Activated naive CD4-positive, alpha-beta T cell treated with anti-CD3 and anti-CD28 coated beads, Interleukin-2, amount 10 ng/mL, durations not matched to agents 7 days and 5 days (primary cell): ENCODE results near the gene SCN8A.

Experiments used
- CTCF ChIA-PET: fragments of 350-600 bp; sonication (Branson Sonifier 250); formaldehyde crosslinking; loops from one replicate; lab custom pipeline; 2021; ENCODE audit warnings: antibody characterized with exemption; lab: Charles Lee
- DNase-seq: peaks from one replicate; pipeline ENCODE4 v3.0.0-alpha.2; 2020
- H3K27ac Mint-ChIP-seq: one replicate; pipeline ENCODE4 v1.8.0; 2021; ENCODE audit warnings: mild to moderate bottlenecking, moderate library complexity, mixed read lengths
- H3K27me3 Mint-ChIP-seq: one replicate; pipeline ENCODE4 v1.8.0; 2021; ENCODE audit warnings: mild to moderate bottlenecking, mixed read lengths
- H3K36me3 Mint-ChIP-seq: one replicate; pipeline ENCODE4 v1.8.0; 2021; ENCODE audit warnings: mixed read lengths
- H3K4me1 Mint-ChIP-seq: one replicate; pipeline ENCODE4 v1.8.0; 2021; ENCODE audit warnings: mixed read lengths
- H3K4me3 Mint-ChIP-seq: one replicate; pipeline ENCODE4 v1.8.0; 2021; ENCODE audit warnings: mild to moderate bottlenecking, moderate library complexity, mixed read lengths
- H3K9me3 Mint-ChIP-seq: one replicate; pipeline ENCODE4 v1.8.0; 2021; ENCODE audit warnings: mixed read lengths

SCN8A gene

DNA sequence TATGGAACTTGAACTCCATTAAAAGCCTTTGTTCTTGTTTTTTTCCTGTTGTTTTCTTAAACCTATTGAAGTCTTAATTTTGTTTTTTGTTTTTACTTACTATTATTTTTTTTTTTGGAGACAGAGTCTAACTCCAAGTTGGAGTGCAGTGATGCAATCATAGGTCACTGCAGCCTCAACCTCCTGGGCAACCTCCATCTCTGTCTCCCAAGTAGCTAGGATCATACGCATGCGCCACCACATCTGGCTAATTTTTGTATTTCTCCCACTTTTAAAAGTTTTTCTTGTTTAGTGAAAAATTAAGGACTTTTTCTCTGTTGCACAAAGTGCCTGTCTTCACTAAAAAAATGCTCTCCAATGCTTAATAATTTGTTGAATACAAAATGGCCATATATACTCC, 76.2 kb downstream of the SCN8A start:
- no peak overlapping the region for H3K4me3 Mint-ChIP-seq
- H3K27me3 Mint-ChIP-seq, result peaks cover 8% of the 10 kb centered on the region
- H3K27ac Mint-ChIP-seq, result no peak overlapping the region
- DNase-seq, result no peak
- no peaks in the 10 kb centered on the region for H3K9me3 Mint-ChIP-seq
- CTCF ChIA-PET, result interaction anchor here (1.6 kb wide), 1 partner anchor 9 kb away, joined by 4 read pairs; no protein-coding TSS in a partner anchor
- H3K36me3 Mint-ChIP-seq, result no peaks in the 10 kb centered on the region
- peaks cover 8% of the 10 kb centered on the region for H3K4me1 Mint-ChIP-seq

DNA sequence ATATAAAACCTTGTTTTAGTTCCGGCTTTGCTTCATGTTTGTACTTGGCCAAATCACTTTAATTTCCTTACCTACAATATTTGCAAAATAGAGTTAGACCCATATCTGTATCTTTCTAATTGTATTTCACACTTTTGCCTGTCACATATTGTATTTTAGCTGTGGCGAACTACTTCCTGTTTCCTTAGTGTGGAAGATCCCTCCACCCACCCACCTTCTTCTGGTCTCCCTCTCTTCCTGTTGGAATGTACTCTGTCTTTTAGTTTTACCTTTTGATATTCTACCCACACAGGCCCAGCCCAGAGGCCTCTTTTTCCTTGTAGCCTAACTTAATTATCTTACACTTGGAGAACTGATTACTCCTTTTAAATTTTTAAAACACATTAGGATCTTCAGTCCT, 78.2 kb downstream of the SCN8A start:
- Mint-ChIP-seq H3K4me1 (peaks cover 8% of the 10 kb centered on the region), H3K36me3 (no peaks in the 10 kb centered on the region), H3K27ac (no peak overlapping the region), H3K27me3 (peaks cover 3% of the 10 kb centered on the region), H3K9me3 (no peaks in the 10 kb centered on the region), H3K4me3 (no peak overlapping the region)
- DNase-seq, result no peak
- CTCF ChIA-PET, result no interaction called here

- no peaks in the 10 kb centered on the region for H3K9me3 Mint-ChIP-seq
- H3K27me3 Mint-ChIP-seq, result peaks cover 4% of the 10 kb centered on the region
- no peak overlapping the region for H3K4me3 Mint-ChIP-seq
- H3K27ac Mint-ChIP-seq, result no peak overlapping the region
- H3K4me1 Mint-ChIP-seq, result peaks cover 10% of the 10 kb centered on the region
- CTCF ChIA-PET, result no interaction called here
- DNase-seq, result no peak
- no peaks in the 10 kb centered on the region for H3K36me3 Mint-ChIP-seq
These were observed 79.0 kb downstream of the SCN8A start for GRCh38 chr12:51669996-51670395.

GRCh38 chr12:51672334-51672733, 81.3 kb downstream of the SCN8A start:
- DNase-seq, result no peak
- Mint-ChIP-seq H3K9me3 (no peaks in the 10 kb centered on the region), H3K27ac (no peak overlapping the region), H3K36me3 (no peaks in the 10 kb centered on the region), H3K4me3 (no peak overlapping the region), H3K27me3 (peaks cover 11% of the 10 kb centered on the region), H3K4me1 (peaks cover 10% of the 10 kb centered on the region)
- CTCF ChIA-PET, result no interaction called here

DNA sequence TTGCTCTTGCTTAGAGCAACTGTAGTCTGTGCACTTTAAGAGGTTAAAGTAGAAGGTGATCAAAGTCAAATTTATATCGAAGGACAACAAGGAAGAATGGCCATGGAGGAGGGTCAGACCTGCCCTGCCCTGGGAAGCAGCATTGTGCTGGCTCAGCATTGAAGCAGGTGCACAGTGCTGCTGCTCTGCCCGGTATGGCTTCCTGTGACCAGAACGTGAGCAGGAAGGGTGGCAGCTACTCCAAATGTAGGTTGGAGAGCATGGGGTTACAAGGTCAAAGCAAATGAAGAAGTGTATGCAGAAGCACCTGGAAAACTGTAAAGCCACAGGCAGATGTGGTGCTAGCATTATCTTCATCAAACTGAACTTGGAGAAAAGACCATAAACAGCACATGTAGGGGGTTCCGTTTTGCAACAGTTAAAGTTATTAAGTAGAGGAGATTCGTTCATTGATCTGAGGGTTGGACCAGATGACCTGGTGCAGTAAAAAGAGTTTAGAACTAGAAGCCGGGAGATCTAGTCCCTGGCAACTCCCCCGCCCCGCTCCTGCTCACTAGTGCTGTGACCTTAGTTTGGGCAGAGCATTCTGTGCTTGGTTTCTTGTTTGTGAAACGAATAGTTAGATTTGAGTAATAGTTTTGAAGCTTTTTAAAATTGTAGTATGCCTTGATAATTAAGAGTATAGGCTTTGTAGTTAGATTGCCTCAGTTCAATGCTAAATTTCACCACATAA, 84.2 kb downstream of the SCN8A start:
- Mint-ChIP-seq H3K27ac (no peak overlapping the region), H3K27me3 (peaks cover 11% of the 10 kb centered on the region), H3K4me3 (no peak overlapping the region), H3K9me3 (no peaks in the 10 kb centered on the region), H3K4me1 (peaks cover 2% of the 10 kb centered on the region), H3K36me3 (no peaks in the 10 kb centered on the region)
- no peak for DNase-seq
- CTCF ChIA-PET, result interaction anchor here (1.0 to 2.4 kb wide), 3 partner anchors 12 to 254 kb away, joined by 3 to 12 read pairs (median 3); no protein-coding TSS in a partner anchor

- CTCF ChIA-PET, result interaction anchor here (0.7 to 2.4 kb wide), 4 partner anchors 9 to 256 kb away, joined by 3 to 12 read pairs (median 4); no protein-coding TSS in a partner anchor
- peaks cover 2% of the 10 kb centered on the region for H3K4me1 Mint-ChIP-seq
- H3K9me3 Mint-ChIP-seq, result no peaks in the 10 kb centered on the region
- H3K27ac Mint-ChIP-seq, result no peak overlapping the region
- H3K27me3 Mint-ChIP-seq, result peaks cover 17% of the 10 kb centered on the region
- no peak overlapping the region for H3K4me3 Mint-ChIP-seq
- DNase-seq, result no peak
- H3K36me3 Mint-ChIP-seq, result no peaks in the 10 kb centered on the region
These were observed 85.8 kb downstream of the SCN8A start for GRCh38 chr12:51676875-51677274.

- no peak overlapping the region for H3K4me3 Mint-ChIP-seq
- CTCF ChIA-PET, result interaction anchor here (0.7 to 2.4 kb wide), 4 partner anchors 9 to 257 kb away, joined by 3 to 12 read pairs (median 4); no protein-coding TSS in a partner anchor
- no peak overlapping the region for H3K27ac Mint-ChIP-seq
These were observed 86.4 kb downstream of the SCN8A start for GRCh38 chr12:51677284-51677968.

DNA sequence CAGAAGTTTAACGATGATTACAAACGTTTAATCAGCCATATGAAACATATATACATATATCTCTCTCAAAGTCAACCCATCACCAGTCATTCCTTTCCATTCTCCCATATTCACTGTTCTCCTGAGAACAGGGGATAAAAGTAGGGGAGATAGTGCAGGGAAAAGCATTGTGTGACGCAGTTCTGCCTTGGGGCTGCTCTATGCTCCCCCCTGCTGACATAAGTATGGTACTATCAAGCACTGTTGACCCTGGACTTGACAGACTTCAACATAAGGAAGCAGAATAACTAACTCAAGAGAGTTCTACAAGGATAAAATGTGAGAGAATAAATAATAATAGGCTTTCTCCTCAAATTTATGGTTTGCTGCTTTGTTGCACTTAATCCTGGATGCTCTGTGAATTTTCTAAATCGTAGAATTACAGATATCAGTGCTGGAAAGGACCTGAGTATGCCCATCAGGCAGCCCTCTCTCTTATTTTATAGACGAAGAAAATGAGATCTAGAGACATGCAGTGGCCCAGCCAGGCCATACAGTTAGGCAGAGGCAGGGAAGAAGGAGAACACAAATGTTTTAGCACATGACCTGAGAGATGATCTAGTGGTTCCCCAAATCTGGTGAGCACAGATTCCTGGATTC, 87.2 kb downstream of the SCN8A start:
- no peak overlapping the region for H3K27ac Mint-ChIP-seq
- CTCF ChIA-PET, result no interaction called here

More at GRCh38 chr12:51677284-51677968, 86.4 kb downstream of the SCN8A start:
- peaks cover 2% of the 10 kb centered on the region for H3K4me1 Mint-ChIP-seq
- no peak for DNase-seq
- H3K27me3 Mint-ChIP-seq, result peaks cover 17% of the 10 kb centered on the region
- H3K9me3 Mint-ChIP-seq, result no peaks in the 10 kb centered on the region
- H3K36me3 Mint-ChIP-seq, result no peaks in the 10 kb centered on the region

DNA sequence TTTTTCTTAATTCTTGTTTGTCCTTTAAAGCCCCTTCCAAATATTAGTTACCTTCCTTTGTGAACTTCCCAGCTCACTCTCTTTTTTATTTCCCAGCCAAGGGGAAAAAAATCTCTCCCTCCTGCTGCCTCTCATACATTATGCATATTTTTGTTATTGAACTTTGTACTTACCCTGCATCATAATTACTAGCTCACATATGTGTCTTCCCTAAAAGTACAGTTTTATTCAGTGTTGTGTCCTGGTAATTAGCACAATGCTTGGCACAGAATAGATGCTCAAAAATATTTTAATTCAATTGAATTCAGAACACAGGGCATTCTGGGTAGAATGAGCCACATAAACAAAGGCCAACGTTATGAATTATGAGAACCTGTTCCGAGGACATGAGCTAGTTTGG, 91.9 kb downstream of the SCN8A start:
- no peak overlapping the region for H3K4me3 Mint-ChIP-seq
- H3K27ac Mint-ChIP-seq, result no peak overlapping the region
- no peaks in the 10 kb centered on the region for H3K36me3 Mint-ChIP-seq
- peaks cover 8% of the 10 kb centered on the region for H3K4me1 Mint-ChIP-seq
- no peak for DNase-seq
- peaks cover 8% of the 10 kb centered on the region for H3K27me3 Mint-ChIP-seq
- CTCF ChIA-PET, result no interaction called here
- H3K9me3 Mint-ChIP-seq, result no peaks in the 10 kb centered on the region

More for the DNA sequence above, 87.2 kb downstream of the SCN8A start:
- H3K9me3 Mint-ChIP-seq, result no peaks in the 10 kb centered on the region
- H3K4me1 Mint-ChIP-seq, result peaks cover 2% of the 10 kb centered on the region
- H3K27me3 Mint-ChIP-seq, result peaks cover 17% of the 10 kb centered on the region
- peak; percentile 34 for DNase-seq
- no peaks in the 10 kb centered on the region for H3K36me3 Mint-ChIP-seq
- H3K4me3 Mint-ChIP-seq, result no peak overlapping the region

DNA sequence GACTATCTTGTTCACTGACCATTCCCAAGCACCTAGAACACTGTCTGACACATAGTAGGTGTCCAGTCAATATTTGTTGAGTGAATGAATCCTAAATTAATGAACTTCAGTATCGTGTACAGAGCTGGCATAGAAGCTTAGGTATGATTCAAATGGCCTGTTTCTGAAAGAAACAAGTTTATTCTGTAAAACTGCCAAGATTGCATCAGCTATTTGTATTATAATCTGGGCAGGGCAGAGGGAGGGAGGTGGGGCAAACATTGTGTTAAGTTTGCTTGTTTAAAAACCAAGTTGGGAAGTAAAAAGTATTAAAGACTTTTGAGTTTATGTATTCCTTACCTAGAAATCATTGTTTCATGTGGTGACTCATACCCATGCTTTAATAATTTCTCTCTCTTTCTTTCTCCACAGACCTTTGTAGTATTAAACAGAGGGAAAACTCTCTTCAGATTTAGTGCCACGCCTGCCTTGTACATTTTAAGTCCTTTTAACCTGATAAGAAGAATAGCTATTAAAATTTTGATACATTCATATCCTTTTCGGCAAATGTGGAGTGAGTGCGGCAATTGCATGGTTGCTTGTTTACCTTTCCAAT, 92.8 kb downstream of the SCN8A start:
- H3K27me3 Mint-ChIP-seq, result peaks cover 11% of the 10 kb centered on the region
- no peak overlapping the region for H3K4me3 Mint-ChIP-seq
- DNase-seq, result no peak
- CTCF ChIA-PET, result interaction anchor here (0.5 kb wide), 1 partner anchor 728 kb away, joined by 3 read pairs; no protein-coding TSS in a partner anchor
- no peak overlapping the region for H3K27ac Mint-ChIP-seq
- H3K36me3 Mint-ChIP-seq, result no peaks in the 10 kb centered on the region
- H3K4me1 Mint-ChIP-seq, result peaks cover 8% of the 10 kb centered on the region
- H3K9me3 Mint-ChIP-seq, result no peaks in the 10 kb centered on the region

DNA sequence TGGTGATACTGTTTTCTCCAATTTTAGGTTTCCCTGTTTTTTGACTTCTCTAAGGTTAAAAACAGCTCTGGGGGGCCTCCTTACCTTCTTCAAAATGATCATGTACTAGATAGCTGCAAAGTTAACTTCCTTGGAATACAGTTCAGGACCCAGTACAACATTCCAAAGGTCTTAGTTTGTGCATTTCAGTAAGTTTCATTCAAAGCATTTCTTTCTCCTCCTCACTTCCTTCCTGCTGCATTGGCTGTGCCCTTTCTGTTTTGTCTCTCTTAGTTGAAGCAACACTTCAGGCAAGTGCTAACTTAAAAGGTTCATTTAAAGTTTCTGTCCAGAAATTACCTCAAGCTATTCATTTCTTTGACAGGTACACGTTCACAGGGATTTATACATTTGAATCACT, 95.7 kb downstream of the SCN8A start:
- H3K9me3 Mint-ChIP-seq, result no peaks in the 10 kb centered on the region
- no peak overlapping the region for H3K4me3 Mint-ChIP-seq
- no peaks in the 10 kb centered on the region for H3K36me3 Mint-ChIP-seq
- DNase-seq, result no peak
- H3K4me1 Mint-ChIP-seq, result peaks cover 8% of the 10 kb centered on the region
- H3K27me3 Mint-ChIP-seq, result peaks cover 6% of the 10 kb centered on the region
- no peak overlapping the region for H3K27ac Mint-ChIP-seq
- CTCF ChIA-PET, result no interaction called here

- Mint-ChIP-seq H3K9me3 (no peaks in the 10 kb centered on the region), H3K27ac (no peak overlapping the region), H3K36me3 (no peaks in the 10 kb centered on the region), H3K4me3 (no peak overlapping the region), H3K27me3 (peaks cover 6% of the 10 kb centered on the region), H3K4me1 (peaks cover 8% of the 10 kb centered on the region)
- no peak for DNase-seq
- CTCF ChIA-PET, result no interaction called here
These were observed 96.1 kb downstream of the SCN8A start for GRCh38 chr12:51687177-51687576.

GRCh38 chr12:51687614-51688013, 96.6 kb downstream of the SCN8A start:
- H3K4me3 Mint-ChIP-seq, result no peak overlapping the region
- no peaks in the 10 kb centered on the region for H3K9me3 Mint-ChIP-seq
- no peak for DNase-seq
- H3K27me3 Mint-ChIP-seq, result peaks cover 6% of the 10 kb centered on the region
- H3K36me3 Mint-ChIP-seq, result no peaks in the 10 kb centered on the region
- peaks cover 8% of the 10 kb centered on the region for H3K4me1 Mint-ChIP-seq
- H3K27ac Mint-ChIP-seq, result no peak overlapping the region
- CTCF ChIA-PET, result no interaction called here

GRCh38 chr12:51689983-51690382, 99.0 kb downstream of the SCN8A start:
- CTCF ChIA-PET, result interaction anchor here (0.9 kb wide), 1 partner anchor 15 kb away, joined by 3 read pairs; no protein-coding TSS in a partner anchor
- Mint-ChIP-seq H3K27ac (no peak overlapping the region), H3K36me3 (no peaks in the 10 kb centered on the region), H3K4me3 (no peak overlapping the region), H3K9me3 (no peaks in the 10 kb centered on the region), H3K27me3 (peaks cover 9% of the 10 kb centered on the region), H3K4me1 (peaks cover 8% of the 10 kb centered on the region)
- no peak for DNase-seq
